GM12801 (cell line): ENCODE measurements around the gene DPY30.

ENCODE experiments used
- CTCF ChIP-seq: IDR thresholded peaks from one replicate; pipeline ENCODE4 v1.5.1; 2011; ENCODE audit warnings: control low read depth; ENCODE audit not compliant: insufficient read length; ENCODE audit errors: extremely low read depth

DPY30 gene

DNA sequence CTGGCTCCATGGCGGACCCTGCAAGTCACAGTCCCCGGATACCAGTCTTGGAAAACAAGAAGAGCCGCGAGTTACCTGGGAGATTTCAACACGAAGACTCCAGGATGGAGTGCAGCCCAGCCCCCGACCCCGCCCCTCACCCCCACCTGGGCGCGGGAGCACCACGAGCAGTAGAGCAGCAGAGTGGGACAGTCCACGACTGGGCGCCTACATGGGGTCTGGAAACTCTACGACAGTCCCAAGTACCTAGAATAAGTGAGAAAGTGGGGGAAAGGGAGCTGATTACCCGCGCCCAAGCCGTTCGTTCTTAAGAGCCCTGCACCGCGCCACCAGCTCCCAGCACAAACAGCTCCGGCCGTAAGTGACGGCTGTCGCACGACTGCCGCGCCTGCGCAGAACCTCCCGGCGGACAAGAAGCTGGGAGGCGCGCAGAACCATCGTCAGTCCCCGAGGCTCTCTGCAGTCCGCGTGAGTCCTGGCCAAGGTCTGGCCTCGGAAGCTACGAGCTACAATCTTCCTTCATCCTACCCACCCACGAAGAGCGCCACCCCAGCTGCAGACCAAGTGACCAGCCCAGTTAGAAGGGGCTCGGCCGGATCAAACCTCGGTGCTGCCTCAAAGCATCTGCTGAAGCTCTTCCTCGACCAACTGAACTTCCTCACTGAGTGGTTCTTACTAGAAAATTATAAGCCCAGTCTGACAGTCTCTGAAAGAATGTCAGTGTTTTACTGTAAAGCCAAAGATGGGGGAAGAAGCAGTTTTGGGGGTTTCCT is at the start of gene DPY30:
Gene DPY30, minus strand, starts transcription at position 359 of the 773 bp plus-strand sequence. Its CDS starts 349 bp downstream, at position 10.
- TF ChIP-seq CTCF, result no peak

DNA sequence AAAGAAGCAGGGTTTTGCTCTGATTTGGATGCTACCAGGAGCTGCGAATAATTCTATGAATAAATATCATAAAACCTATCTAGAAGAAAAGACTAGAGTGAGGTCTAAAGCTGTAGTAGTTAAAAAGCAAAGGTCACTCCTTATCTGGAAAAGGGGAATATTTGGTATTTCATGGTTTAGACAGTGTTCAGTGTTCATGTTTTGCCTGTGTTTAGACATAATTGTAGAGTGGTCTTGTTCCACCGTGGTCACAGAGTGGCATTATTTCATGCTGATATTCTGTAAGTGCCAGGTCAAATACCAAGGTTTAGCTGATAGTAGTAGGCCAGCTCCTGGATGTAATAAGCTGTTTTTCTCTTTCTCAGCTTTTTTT is 34.5 kb upstream of the DPY30 start:
- no peak for TF ChIP-seq CTCF

GRCh38 chr2:32067549-32067948 is 27.9 kb upstream of the DPY30 start:
- no peak for TF ChIP-seq CTCF

- TF ChIP-seq CTCF, result no peak
These were observed 25.1 kb upstream of the DPY30 start for GRCh38 chr2:32064713-32065112.

GRCh38 chr2:32064021-32064601 is 24.5 kb upstream of the DPY30 start:
- TF ChIP-seq CTCF, result no peak

DNA sequence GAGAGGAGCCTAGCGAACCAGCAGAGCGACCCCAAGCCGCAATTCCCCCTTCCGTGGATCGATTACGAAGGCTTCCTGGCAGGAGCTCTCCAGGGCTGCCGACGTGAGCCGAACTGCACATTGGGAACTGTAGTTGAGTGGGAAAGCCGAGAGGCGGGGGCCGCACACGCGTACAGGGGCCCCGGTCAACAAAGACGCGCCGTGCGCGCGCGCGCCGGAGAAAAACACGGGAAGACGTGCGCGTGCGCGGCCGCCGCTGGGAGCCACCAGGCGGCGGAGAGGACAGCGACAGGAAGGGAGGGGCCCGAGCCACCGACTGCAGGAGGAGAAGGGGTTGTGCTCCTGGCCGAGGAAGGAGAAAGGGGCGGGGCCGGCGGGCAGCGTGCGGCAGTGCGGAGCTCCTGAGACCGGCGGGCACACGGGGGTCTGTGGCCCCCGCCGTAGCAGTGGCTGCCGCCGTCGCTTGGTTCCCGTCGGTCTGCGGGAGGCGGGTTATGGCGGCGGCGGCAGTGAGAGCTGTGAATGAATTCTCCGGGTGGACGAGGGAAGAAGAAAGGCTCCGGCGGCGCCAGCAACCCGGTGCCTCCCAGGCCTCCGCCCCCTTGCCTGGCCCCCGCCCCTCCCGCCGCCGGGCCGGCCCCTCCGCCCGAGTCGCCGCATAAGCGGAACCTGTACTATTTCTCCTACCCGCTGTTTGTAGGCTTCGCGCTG is 23.9 kb upstream of the DPY30 start, which contains the start of gene SPAST:
Gene SPAST, plus strand, starts transcription at position 247 of the 711 bp plus-strand sequence. Its CDS starts 276 bp downstream, at position 523.
- no peak for TF ChIP-seq CTCF
